ENCODE results near the gene RAB12. TPM values are rescaled to one million over a fixed set of nuclear protein-coding genes. Genes with fewer than 3 reads are reported as not detected.

The RAB12 gene
- total RNA-seq, 1 donor from 2014 or later: 61.3 TPM

DNA sequence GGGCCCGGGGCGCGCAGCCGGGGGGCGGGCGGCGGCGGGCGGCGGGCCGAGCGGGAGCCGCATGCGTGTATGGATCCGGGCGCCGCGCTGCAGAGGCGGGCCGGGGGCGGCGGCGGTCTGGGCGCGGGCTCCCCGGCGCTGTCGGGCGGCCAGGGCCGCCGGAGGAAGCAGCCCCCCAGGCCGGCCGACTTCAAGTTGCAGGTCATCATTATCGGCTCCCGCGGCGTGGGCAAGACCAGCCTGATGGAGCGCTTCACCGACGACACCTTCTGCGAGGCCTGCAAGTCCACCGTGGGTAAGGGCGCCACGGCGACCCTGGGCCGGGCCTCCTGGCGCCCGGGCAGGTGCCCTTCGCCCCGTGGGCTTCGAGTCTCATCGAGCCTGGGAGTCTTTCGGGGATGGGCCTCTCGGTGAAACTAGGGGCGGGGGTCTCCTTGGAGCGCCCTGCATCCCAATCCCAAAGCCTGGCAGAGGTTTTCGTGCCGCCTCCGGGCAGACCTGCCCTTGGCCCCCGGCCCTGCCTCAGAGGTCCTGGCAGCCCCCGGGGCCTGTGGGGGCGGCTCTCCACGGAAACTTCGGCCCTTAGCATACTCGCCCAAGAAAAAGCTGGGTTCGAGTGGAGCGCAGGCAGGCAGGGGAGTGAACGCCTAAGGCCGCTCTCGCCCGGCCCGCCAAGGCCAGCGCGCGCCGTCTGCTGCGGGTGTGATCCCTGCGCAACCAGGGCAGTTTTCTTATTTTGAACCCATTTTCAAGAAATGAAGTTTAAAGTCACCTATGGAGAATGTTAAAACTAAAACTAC lies 622 bp downstream of the RAB12 start:
- TF ChIP-seq, protein P1, sequence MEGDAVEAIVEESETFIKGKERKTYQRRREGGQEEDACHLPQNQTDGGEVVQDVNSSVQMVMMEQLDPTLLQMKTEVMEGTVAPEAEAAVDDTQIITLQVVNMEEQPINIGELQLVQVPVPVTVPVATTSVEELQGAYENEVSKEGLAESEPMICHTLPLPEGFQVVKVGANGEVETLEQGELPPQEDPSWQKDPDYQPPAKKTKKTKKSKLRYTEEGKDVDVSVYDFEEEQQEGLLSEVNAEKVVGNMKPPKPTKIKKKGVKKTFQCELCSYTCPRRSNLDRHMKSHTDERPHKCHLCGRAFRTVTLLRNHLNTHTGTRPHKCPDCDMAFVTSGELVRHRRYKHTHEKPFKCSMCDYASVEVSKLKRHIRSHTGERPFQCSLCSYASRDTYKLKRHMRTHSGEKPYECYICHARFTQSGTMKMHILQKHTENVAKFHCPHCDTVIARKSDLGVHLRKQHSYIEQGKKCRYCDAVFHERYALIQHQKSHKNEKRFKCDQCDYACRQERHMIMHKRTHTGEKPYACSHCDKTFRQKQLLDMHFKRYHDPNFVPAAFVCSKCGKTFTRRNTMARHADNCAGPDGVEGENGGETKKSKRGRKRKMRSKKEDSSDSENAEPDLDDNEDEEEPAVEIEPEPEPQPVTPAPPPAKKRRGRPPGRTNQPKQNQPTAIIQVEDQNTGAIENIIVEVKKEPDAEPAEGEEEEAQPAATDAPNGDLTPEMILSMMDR (IDR thresholded peaks at IDR 0.05; ENCODE audit: insufficient read depth, low read length, severe bottlenecking): no peak
- no peaks in the 10 kb centered on the region for H3K27me3 ChIP-seq (ENCODE audit: control insufficient read depth, insufficient read depth, low read length)
- FAIRE-seq (no peak), DNase-seq (ENCODE audit: low read depth) (no peak)
- H3K36me3 ChIP-seq (ENCODE audit: control insufficient read depth, insufficient read depth, low read length): no peaks in the 10 kb centered on the region
- peak overlapping the region; percentile 62 for H3K4me3 ChIP-seq (ENCODE audit: low read depth, low read length)

DNA sequence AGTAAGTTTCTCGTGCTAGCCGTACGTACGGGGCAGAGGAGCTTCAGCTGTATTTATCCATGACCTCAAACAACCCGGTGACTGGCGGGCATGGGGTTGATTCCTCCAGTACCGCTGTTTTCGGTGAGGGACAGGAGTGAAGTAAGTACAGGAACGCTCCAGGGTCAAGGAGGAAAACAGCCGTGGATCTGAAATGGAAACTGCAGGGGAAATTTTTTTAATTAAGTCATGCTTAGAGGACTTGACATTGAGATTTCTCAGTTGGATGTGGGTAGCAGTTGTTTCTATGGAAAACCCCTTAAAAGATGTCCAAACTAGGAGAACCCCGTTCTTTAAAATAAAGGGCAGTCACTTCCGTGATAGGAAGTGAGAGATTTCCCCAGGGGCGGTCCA lies 1.2 kb downstream of the RAB12 start:
- DNase-seq (ENCODE audit: low read depth) (peak; percentile 23), FAIRE-seq (no peak)
- H3K36me3 ChIP-seq (ENCODE audit: control insufficient read depth, insufficient read depth, low read length): no peaks in the 10 kb centered on the region
- peak overlapping the region; percentile 62 for H3K4me3 ChIP-seq (ENCODE audit: low read depth, low read length)
- TF ChIP-seq, protein P1 (IDR thresholded peaks at IDR 0.05; ENCODE audit: insufficient read depth, low read length, severe bottlenecking): no peak
- no peaks in the 10 kb centered on the region for H3K27me3 ChIP-seq (ENCODE audit: control insufficient read depth, insufficient read depth, low read length)

DNA sequence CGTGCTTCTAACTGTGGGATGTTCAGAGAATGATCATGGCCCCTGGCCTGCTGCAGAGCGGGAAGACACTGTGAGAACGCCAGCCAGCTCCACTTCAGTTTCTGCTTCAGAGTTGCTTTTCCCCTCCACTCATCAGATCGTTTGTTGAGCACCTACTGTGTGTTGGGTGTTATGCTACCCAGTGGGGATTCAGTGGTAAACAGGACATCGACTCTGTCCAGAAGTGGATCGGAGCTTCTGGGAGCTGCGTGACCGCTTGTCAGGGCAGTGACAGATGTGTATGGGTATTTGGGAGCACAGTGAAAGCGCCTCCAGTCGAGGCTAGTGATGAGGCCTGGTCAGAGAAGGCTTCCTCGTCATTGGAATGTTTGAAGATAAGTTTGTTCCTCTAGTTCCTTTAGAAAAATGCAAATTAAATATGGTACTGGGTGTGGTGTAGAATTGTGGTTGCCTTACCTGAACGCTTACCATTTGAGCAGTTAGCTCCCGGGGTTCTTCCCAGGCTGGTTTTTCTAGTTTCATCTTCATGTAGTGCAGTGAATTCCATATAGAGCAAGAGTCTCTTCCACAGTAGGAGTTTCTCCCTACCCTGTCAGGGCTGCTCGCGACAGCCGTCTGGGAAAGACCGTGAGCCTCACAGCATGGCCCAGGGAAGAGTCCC lies 2.8 kb downstream of the RAB12 start:
- no peak for FAIRE-seq
- H3K27me3 ChIP-seq (ENCODE audit: control insufficient read depth, insufficient read depth, low read length): no peaks in the 10 kb centered on the region
- H3K4me3 ChIP-seq (ENCODE audit: low read depth, low read length): no peak overlapping the region
- H3K36me3 ChIP-seq (ENCODE audit: control insufficient read depth, insufficient read depth, low read length): no peaks in the 10 kb centered on the region
- peak; percentile 53 for DNase-seq (ENCODE audit: low read depth)
- TF ChIP-seq, protein P1 (IDR thresholded peaks at IDR 0.05; ENCODE audit: insufficient read depth, low read length, severe bottlenecking): no peak

DNA sequence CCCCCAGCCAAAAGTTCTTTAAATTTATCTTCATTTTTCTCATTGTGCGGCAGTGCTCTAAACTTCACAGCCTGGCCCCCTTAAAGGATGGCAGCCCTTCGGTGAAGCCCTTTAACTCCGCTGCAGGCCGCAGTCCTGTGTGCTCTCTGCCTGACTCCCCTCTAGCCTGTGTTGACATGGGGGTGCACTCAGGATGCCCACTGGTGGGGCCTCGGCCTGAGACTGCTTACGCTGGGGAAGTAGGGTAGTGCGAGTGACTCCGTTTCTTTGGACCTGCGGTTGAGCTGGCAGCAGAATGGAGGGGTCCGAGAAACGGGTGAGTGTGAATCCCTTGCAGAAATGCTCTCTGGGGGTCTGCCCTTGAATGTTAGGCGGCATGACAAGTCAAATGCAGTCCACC lies 5.6 kb downstream of the RAB12 start:
- DNase-seq (ENCODE audit: low read depth) (no peak), FAIRE-seq (no peak)
- Histone ChIP-seq H3K36me3 (ENCODE audit: control insufficient read depth, insufficient read depth, low read length) (peaks cover 1% of the 10 kb centered on the region), H3K4me3 (ENCODE audit: low read depth, low read length) (no peak overlapping the region), H3K27me3 (ENCODE audit: control insufficient read depth, insufficient read depth, low read length) (no peaks in the 10 kb centered on the region)
- TF ChIP-seq, protein P1 (IDR thresholded peaks at IDR 0.05; ENCODE audit: insufficient read depth, low read length, severe bottlenecking): no peak

DNA sequence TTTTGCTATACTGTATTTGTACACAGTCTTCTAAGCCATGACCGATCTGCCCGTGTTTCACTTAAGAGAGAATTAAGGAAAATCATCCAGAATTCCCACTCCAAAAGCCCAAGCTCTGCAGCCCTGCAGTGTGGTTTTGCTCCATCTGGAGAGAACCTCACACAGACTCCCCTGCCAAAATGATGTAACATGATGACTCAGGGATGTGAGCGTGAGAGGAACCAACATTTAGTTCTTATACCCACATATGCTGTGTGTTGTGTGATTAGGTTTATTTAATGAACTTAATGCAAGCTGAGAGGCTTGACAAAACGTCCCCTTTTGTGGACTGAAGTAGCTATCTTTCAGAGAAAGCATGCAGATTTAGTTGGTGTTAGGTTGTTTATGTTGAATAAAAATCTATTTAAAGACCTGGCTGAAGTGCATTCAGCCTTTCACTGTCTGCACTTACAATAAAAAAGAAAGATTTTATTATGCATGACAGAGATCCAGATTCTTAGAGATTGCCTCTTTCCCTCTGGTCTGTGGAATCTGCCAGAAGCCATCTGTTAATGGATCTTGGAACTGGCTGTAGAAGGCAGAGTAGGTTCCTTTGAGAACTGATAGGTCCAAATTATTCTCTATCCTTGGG lies 6.3 kb downstream of the RAB12 start:
- peaks cover 1% of the 10 kb centered on the region for H3K36me3 ChIP-seq (ENCODE audit: control insufficient read depth, insufficient read depth, low read length)
- no peaks in the 10 kb centered on the region for H3K27me3 ChIP-seq (ENCODE audit: control insufficient read depth, insufficient read depth, low read length)
- no peak for FAIRE-seq
- no peak overlapping the region for H3K4me3 ChIP-seq (ENCODE audit: low read depth, low read length)
- peak; percentile 89 for DNase-seq (ENCODE audit: low read depth)
- TF ChIP-seq, protein P1 (IDR thresholded peaks at IDR 0.05; ENCODE audit: insufficient read depth, low read length, severe bottlenecking): no peak
